ENCODE data around the gene AP2A1.

The AP2A1 gene

GRCh38 chr19:49843265-49843664 lies 76.5 kb downstream of the AP2A1 start:
- DNase-seq, result no peak

GRCh38 chr19:49844138-49845095 lies 77.6 kb downstream of the AP2A1 start:
- DNase-seq, result no peak

GRCh38 chr19:49845414-49845813 lies 78.6 kb downstream of the AP2A1 start:
- no peak for DNase-seq

GRCh38 chr19:49846408-49846807 lies 79.6 kb downstream of the AP2A1 start:
- DNase-seq, result no peak

- no peak for DNase-seq
Observed at GRCh38 chr19:49847731-49848696, 81.2 kb downstream of the AP2A1 start.

GRCh38 chr19:49848938-49849337 lies 82.1 kb downstream of the AP2A1 start:
- DNase-seq, result no peak

GRCh38 chr19:49849433-49850220 lies 82.8 kb downstream of the AP2A1 start:
- DNase-seq, result no peak

GRCh38 chr19:49850221-49850486 lies 83.4 kb downstream of the AP2A1 start:
- DNase-seq, result no peak

GRCh38 chr19:49850487-49851342 lies 83.9 kb downstream of the AP2A1 start, which contains the start of gene PTOV1:
Gene PTOV1 (plus strand): TSS chr19:49851159.
- peak; percentile 88 to 89 for DNase-seq

- no peak for DNase-seq
Observed at GRCh38 chr19:49851456-49852259, 84.9 kb downstream of the AP2A1 start.

GRCh38 chr19:49852631-49853126 lies 85.9 kb downstream of the AP2A1 start:
- DNase-seq, result no peak

- DNase-seq, result no peak
Observed at GRCh38 chr19:49853852-49854377, 87.1 kb downstream of the AP2A1 start.

- no peak for DNase-seq
Observed at GRCh38 chr19:49854378-49855263, 87.8 kb downstream of the AP2A1 start.

- DNase-seq, result no peak
Observed at GRCh38 chr19:49855277-49855675, 88.5 kb downstream of the AP2A1 start.

- no peak for DNase-seq
Observed at GRCh38 chr19:49855676-49856573, 89.1 kb downstream of the AP2A1 start.

- DNase-seq, result no peak
Observed at GRCh38 chr19:49856574-49857021, 89.8 kb downstream of the AP2A1 start.

Data from stimulated activated CD4-positive, alpha-beta T cell treated with anti-CD3 and anti-CD28 coated beads, Interleukin-2, amount 100 ng/mL, for 48 hours (primary cell).